Esophagus squamous epithelium (tissue), 5 donors: ENCODE results near the gene PTGES3. TPM values are rescaled to one million over a fixed set of nuclear protein-coding genes. Genes with fewer than 3 reads are reported as not detected.

Experiments
- DNase-seq: peaks from one replicate; lab custom pipeline; 2025; lab: John Stamatoyannopoulos, UW
- H3K27ac ChIP-seq, 4 donors: fragments of 200-600 bp; sonication (generic); one replicate each; pipeline ENCODE4 v1.5.1; 2016 to 2019; ENCODE audit warnings: mild to moderate bottlenecking in 1 of 4
- H3K27me3 ChIP-seq, 4 donors: fragments of 200-600 bp; sonication (generic); 1 replicate in 3 of 4; 2 replicates in 1 of 4; pipeline versions ENCODE4 v1.5.1 to v1.6.0; 2017 to 2021; ENCODE audit warnings: antibody characterized with exemption in 1 of 4
- H3K36me3 ChIP-seq, 3 donors: fragments of 200-600 bp; sonication (generic); one replicate each; pipeline ENCODE4 v1.5.1; 2016 to 2019
- H3K4me1 ChIP-seq, 3 donors: fragments of 200-600 bp; sonication (generic); one replicate each; pipeline ENCODE4 v1.5.1; 2017 to 2019
- H3K4me3 ChIP-seq, 4 donors: fragments of 200-600 bp; sonication (generic); 1 replicate in 3 of 4; 2 replicates in 1 of 4; pipeline ENCODE4 v1.5.1; 2016 to 2019; ENCODE audit warnings: mild to moderate bottlenecking in 2 of 4, moderate library complexity in 1 of 4
- H3K9me3 ChIP-seq, 3 donors: fragments of 200-600 bp; sonication (generic); one replicate each; pipeline ENCODE4 v1.5.1; 2016 to 2019
- POLR2A ChIP-seq, 4 donors: fragments of 450-650 bp; IDR thresholded peaks; one replicate each; pipeline ENCODE4 v1.6.1; 2017; ENCODE audit warnings: antibody characterized with exemption in 4 of 4, mild to moderate bottlenecking in 4 of 4, moderate library complexity in 3 of 4
- WGBS, 2 donors: methylation state at CpG; one replicate each; pipeline ENCODE4 v1.1.5; 2018; 5-methylcytosine and 5-hydroxymethylcytosine counted together
- intact Hi-C: fragments of 100-400 bp; cut with DNase I; formaldehyde crosslinking; loops from one replicate; pipeline ENCODE4 v1.15.0; 2022
- total RNA-seq, 4 donors: library from RNA; depleted of rRNA; stranded (reverse); fragments of >200 nt; gene quantifications; one replicate each; pipeline ENCODE4 v1.1.0, GENCODE V29; 2016
- TF ChIP-seq, protein P1 (sequence below), 6 experiments: fragments of 450-650 bp in 4 of 6; fragments of 200-600 bp in 2 of 6; sonication (generic) in 2 of 6; IDR thresholded peaks; one replicate each; pipeline ENCODE4 v1.5.1; 2016 to 2019; ENCODE audit warnings: antibody characterized with exemption in 6 of 6, mild to moderate bottlenecking in 4 of 6, moderate library complexity in 4 of 6
- donor health status: DM: yes; HTN: yes; CAD: no.

The PTGES3 gene
- total RNA-seq, 4 donors from 2014 or later, result 61.9 to 157 (median 100) TPM

DNA sequence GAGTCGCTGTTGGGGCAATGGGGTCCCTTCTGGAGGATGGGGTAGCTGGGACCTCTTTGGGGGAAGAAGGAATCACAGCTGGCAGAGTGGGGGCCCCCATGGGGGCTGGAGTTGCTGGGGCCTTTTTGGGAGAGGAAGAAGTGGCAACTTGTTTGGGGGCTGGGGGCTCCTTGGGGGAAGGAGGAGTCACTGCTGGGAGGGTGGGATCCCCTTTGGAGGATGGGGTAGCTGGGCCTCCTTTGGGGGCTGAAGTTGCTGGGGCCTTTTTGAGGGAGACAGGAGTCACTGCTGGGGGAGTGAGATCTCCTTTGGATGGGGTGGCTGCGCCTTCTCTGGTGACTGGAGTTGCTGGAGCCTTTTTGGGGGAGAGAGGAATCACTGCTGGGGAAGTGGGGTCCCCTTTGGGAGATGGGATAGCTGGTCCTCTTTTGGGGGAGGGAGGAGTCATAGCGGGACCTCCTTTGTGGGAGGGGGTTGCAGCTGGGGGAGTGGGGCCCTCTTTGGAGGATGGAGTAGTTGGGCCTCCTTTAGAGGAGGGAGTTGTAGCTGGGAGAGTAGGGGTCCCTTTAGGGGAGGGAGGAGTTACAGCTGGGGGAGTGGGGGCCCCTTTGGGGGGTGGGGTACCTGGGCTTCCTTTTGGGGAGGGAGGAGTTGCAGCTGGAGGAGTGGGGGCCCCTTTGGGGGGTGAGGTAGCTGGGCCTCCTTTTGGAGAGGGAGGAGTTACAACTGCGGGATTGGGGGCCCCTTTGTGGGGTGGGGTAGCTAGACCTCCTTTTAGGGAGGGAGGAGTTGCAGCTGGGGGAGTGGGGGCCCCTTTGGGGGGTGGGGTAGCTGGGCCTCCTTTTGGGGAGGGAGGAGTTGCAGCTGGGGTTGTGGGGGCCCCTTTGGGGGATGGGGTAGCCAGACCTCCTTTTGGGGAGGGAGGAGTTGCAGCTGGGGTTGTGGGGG is 29.1 kb upstream of the PTGES3 start:
- Histone ChIP-seq H3K27me3 (no peaks in the 10 kb centered on the region), H3K4me1 (peaks cover 36 to 80% (median 63%) of the 10 kb centered on the region in 3 donors), H3K27ac (peak overlapping the region in 1 of 4 donors; percentile 13), H3K36me3 (peaks cover 5 to 95% (median 39%) of the 10 kb centered on the region in 3 donors), H3K9me3 (no peaks in the 10 kb centered on the region), H3K4me3 (no peak overlapping the region)
- DNase-seq, result no peak
- TF ChIP-seq POLR2A (IDR thresholded peaks at IDR 0.05), result no peak
- TF ChIP-seq, protein P1, sequence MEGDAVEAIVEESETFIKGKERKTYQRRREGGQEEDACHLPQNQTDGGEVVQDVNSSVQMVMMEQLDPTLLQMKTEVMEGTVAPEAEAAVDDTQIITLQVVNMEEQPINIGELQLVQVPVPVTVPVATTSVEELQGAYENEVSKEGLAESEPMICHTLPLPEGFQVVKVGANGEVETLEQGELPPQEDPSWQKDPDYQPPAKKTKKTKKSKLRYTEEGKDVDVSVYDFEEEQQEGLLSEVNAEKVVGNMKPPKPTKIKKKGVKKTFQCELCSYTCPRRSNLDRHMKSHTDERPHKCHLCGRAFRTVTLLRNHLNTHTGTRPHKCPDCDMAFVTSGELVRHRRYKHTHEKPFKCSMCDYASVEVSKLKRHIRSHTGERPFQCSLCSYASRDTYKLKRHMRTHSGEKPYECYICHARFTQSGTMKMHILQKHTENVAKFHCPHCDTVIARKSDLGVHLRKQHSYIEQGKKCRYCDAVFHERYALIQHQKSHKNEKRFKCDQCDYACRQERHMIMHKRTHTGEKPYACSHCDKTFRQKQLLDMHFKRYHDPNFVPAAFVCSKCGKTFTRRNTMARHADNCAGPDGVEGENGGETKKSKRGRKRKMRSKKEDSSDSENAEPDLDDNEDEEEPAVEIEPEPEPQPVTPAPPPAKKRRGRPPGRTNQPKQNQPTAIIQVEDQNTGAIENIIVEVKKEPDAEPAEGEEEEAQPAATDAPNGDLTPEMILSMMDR (IDR thresholded peaks at IDR 0.05), result no peak
- intact Hi-C loops, result no loop called here
- 90 to 100% methylated on average over 1 of the region's 4 CpGs for WGBS, 2 donors

DNA sequence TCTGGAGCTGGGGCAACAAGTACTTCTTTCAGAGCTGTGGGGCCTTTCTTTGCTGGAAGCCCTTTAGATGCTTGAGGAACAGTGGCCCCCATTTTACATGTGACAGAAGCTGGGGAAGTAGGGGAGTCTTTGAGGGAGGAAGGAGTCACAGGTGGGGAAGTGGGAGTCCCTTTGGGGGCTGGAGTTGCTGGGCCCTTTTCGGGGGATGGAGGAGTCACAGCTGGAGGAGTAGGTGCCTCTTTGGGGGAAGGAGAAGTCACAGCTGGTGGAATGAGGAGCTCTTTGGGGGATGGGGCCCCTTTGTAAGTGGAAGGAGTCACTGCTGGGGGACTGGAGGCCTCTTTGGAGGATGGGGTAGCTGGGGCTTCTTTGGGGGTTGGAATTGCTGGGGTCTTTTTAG is 28.4 kb upstream of the PTGES3 start:
- no peak for TF ChIP-seq POLR2A (IDR thresholded peaks at IDR 0.05)
- TF ChIP-seq, protein P1 (IDR thresholded peaks at IDR 0.05), result no peak
- Histone ChIP-seq H3K9me3 (no peaks in the 10 kb centered on the region), H3K4me1 (peaks cover 30 to 73% (median 55%) of the 10 kb centered on the region in 3 donors), H3K36me3 (peaks cover 12 to 100% (median 46%) of the 10 kb centered on the region in 3 donors), H3K4me3 (no peak overlapping the region), H3K27me3 (no peaks in the 10 kb centered on the region), H3K27ac (no peak overlapping the region)
- intact Hi-C loops, result no loop called here
- no peak for DNase-seq
- WGBS, 2 donors, result 29 to 57% methylated on average over 1 of the region's 1 CpG

DNA sequence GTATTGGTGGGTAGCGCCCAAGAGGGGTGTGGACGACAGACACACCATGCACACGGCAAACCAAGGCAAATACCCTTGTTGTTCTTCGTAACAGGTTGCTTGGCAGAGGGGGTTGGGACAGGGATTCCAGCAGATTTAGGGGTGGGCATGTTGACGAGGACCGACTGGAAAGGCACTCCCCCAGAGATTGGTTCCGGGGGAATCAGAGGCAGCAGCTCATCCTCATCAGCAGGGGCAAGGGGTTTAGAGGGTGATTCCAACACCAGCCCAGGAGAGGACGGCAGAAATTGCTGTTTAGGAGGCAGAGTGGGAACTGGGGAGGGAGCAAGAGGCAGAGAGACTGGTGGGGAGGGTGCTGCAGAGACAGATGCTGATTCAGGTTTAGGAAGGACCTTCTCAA is 27.7 kb upstream of the PTGES3 start:
- H3K4me1 ChIP-seq, result peaks cover 23 to 66% (median 49%) of the 10 kb centered on the region in 3 donors
- WGBS, 2 donors, result 74 to 75% methylated on average over 8 of the region's 8 CpGs
- no peak for DNase-seq
- no peak overlapping the region for H3K4me3 ChIP-seq
- H3K27ac ChIP-seq, result peak overlapping the region in 1 of 4 donors; percentile 5
- H3K9me3 ChIP-seq, result no peaks in the 10 kb centered on the region
- no peak for TF ChIP-seq POLR2A (IDR thresholded peaks at IDR 0.05)
- TF ChIP-seq, protein P1 (IDR thresholded peaks at IDR 0.05), result no peak
- intact Hi-C loops, result no loop called here
- H3K27me3 ChIP-seq, result no peaks in the 10 kb centered on the region
- H3K36me3 ChIP-seq, result peaks cover 15 to 100% (median 49%) of the 10 kb centered on the region in 3 donors

DNA sequence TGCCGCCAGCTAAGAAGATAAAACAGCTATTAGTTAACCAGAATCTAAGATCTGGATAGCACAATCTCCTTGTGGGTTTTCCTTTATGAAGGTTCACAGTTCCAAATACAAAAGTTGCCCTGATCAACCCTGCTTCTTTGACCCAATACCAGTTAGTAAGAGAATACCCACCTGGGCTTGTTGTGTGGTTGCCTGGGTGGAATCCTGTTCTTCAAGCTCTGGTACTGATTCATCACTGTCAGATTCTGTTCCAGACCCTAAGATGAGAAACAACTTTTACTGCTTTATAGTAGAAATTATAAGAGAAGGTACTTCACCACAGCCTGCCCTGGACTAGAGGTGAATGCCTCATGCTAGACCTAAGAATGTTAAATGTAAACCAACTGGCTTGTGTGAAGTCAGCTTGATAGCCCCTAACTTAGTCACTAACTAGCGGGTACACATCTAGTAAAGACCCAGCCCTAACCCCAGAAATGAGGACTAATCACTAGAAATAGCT is 26.4 kb upstream of the PTGES3 start:
- peaks cover 13 to 53% (median 35%) of the 10 kb centered on the region in 3 donors for H3K4me1 ChIP-seq
- peaks cover 15 to 89% (median 40%) of the 10 kb centered on the region in 3 donors for H3K36me3 ChIP-seq

More for the DNA sequence above, 26.4 kb upstream of the PTGES3 start:
- H3K27me3 ChIP-seq, result no peaks in the 10 kb centered on the region
- DNase-seq, result no peak
- TF ChIP-seq, protein P1 (IDR thresholded peaks at IDR 0.05), result no peak
- no peak for TF ChIP-seq POLR2A (IDR thresholded peaks at IDR 0.05)
- H3K9me3 ChIP-seq, result no peaks in the 10 kb centered on the region
- intact Hi-C loops, result no loop called here
- peak overlapping the region in 1 of 4 donors; percentile 17 for H3K27ac ChIP-seq
- WGBS, 2 donors, result 89 to 95% methylated on average over 1 to 2 of the region's 2 CpGs
- no peak overlapping the region for H3K4me3 ChIP-seq
